ENCODE results near the gene HOXA6.
A peak's percentile ranks its signal among the peaks of the same experiment; 100 is the strongest.

HOXA6 gene

GRCh38 chr7:27108390-27109127 is 39.0 kb downstream of the HOXA6 start:
- H3K4me1 ChIP-seq (ENCODE audit: control insufficient read depth in 2 of 2, insufficient read depth in 2 of 2, low read length in 2 of 2) = peaks cover 44 to 59% of the 10 kb centered on the region in 2 donors
- peaks cover 3 to 8% of the 10 kb centered on the region in 2 donors for H3K36me3 ChIP-seq (ENCODE audit: control insufficient read depth in 2 of 2, insufficient read depth in 2 of 2, low read length in 2 of 2)
- no peaks in the 10 kb centered on the region for H3K9me3 ChIP-seq (ENCODE audit: control insufficient read depth in 2 of 2, low read length in 2 of 2)
- H3K27me3 ChIP-seq (ENCODE audit: control insufficient read depth in 2 of 2, insufficient read depth in 2 of 2, low read length in 2 of 2) = no peaks in the 10 kb centered on the region
- H3K9ac ChIP-seq (ENCODE audit: low read depth in 1 of 2, low read length in 2 of 2) = peak overlapping the region; percentile 49 to 78
- peak overlapping the region; percentile 52 to 58 for H3K4me3 ChIP-seq (ENCODE audit: low read length in 2 of 2)
- peak overlapping the region; percentile 88 to 89 for H3K27ac ChIP-seq (ENCODE audit: low read depth in 2 of 2, low read length in 2 of 2)

GRCh38 chr7:27107391-27108381 is 39.9 kb downstream of the HOXA6 start:
- H3K27ac ChIP-seq (ENCODE audit: low read depth in 2 of 2, low read length in 2 of 2) = peak overlapping the region; percentile 88 to 89
- peak overlapping the region; percentile 49 to 78 for H3K9ac ChIP-seq (ENCODE audit: low read depth in 1 of 2, low read length in 2 of 2)
- peaks cover 39 to 61% of the 10 kb centered on the region in 2 donors for H3K4me1 ChIP-seq (ENCODE audit: control insufficient read depth in 2 of 2, insufficient read depth in 2 of 2, low read length in 2 of 2)
- no peaks in the 10 kb centered on the region for H3K27me3 ChIP-seq (ENCODE audit: control insufficient read depth in 2 of 2, insufficient read depth in 2 of 2, low read length in 2 of 2)
- peaks cover 3 to 8% of the 10 kb centered on the region in 2 donors for H3K36me3 ChIP-seq (ENCODE audit: control insufficient read depth in 2 of 2, insufficient read depth in 2 of 2, low read length in 2 of 2)
- H3K4me3 ChIP-seq (ENCODE audit: low read length in 2 of 2) = peak overlapping the region; percentile 52 to 63
- H3K9me3 ChIP-seq (ENCODE audit: control insufficient read depth in 2 of 2, low read length in 2 of 2) = no peaks in the 10 kb centered on the region

- no peaks in the 10 kb centered on the region for H3K9me3 ChIP-seq (ENCODE audit: control insufficient read depth in 2 of 2, low read length in 2 of 2)
- H3K4me1 ChIP-seq (ENCODE audit: control insufficient read depth in 2 of 2, insufficient read depth in 2 of 2, low read length in 2 of 2) = peaks cover 35 to 61% of the 10 kb centered on the region in 2 donors
- peak overlapping the region; percentile 60 to 78 for H3K9ac ChIP-seq (ENCODE audit: low read depth in 1 of 2, low read length in 2 of 2)
- peak overlapping the region; percentile 62 to 63 for H3K4me3 ChIP-seq (ENCODE audit: low read length in 2 of 2)
- H3K27me3 ChIP-seq (ENCODE audit: control insufficient read depth in 2 of 2, insufficient read depth in 2 of 2, low read length in 2 of 2) = no peaks in the 10 kb centered on the region
- H3K27ac ChIP-seq (ENCODE audit: low read depth in 2 of 2, low read length in 2 of 2) = peak overlapping the region; percentile 71 to 89
- H3K36me3 ChIP-seq (ENCODE audit: control insufficient read depth in 2 of 2, insufficient read depth in 2 of 2, low read length in 2 of 2) = peaks cover 3 to 8% of the 10 kb centered on the region in 2 donors
Measured at GRCh38 chr7:27106901-27107240, 40.7 kb downstream of the HOXA6 start.

- H3K4me3 ChIP-seq (ENCODE audit: low read length in 2 of 2) = peak overlapping the region; percentile 62 to 63
- peaks cover 3 to 8% of the 10 kb centered on the region in 2 donors for H3K36me3 ChIP-seq (ENCODE audit: control insufficient read depth in 2 of 2, insufficient read depth in 2 of 2, low read length in 2 of 2)
- H3K27ac ChIP-seq (ENCODE audit: low read depth in 2 of 2, low read length in 2 of 2) = peak overlapping the region; percentile 71 to 89
- peaks cover 30 to 56% of the 10 kb centered on the region in 2 donors for H3K4me1 ChIP-seq (ENCODE audit: control insufficient read depth in 2 of 2, insufficient read depth in 2 of 2, low read length in 2 of 2)
- H3K9me3 ChIP-seq (ENCODE audit: control insufficient read depth in 2 of 2, low read length in 2 of 2) = no peaks in the 10 kb centered on the region
- peak overlapping the region; percentile 60 to 78 for H3K9ac ChIP-seq (ENCODE audit: low read depth in 1 of 2, low read length in 2 of 2)
- H3K27me3 ChIP-seq (ENCODE audit: control insufficient read depth in 2 of 2, insufficient read depth in 2 of 2, low read length in 2 of 2) = no peaks in the 10 kb centered on the region
Measured at GRCh38 chr7:27106181-27106900, 41.2 kb downstream of the HOXA6 start.

- peaks cover 3 to 8% of the 10 kb centered on the region in 2 donors for H3K36me3 ChIP-seq (ENCODE audit: control insufficient read depth in 2 of 2, insufficient read depth in 2 of 2, low read length in 2 of 2)
- peak overlapping the region; percentile 71 to 89 for H3K27ac ChIP-seq (ENCODE audit: low read depth in 2 of 2, low read length in 2 of 2)
- H3K27me3 ChIP-seq (ENCODE audit: control insufficient read depth in 2 of 2, insufficient read depth in 2 of 2, low read length in 2 of 2) = no peaks in the 10 kb centered on the region
- H3K9ac ChIP-seq (ENCODE audit: low read depth in 1 of 2, low read length in 2 of 2) = peak overlapping the region in 1 of 2 donors; percentile 78
- no peak overlapping the region for H3K4me3 ChIP-seq (ENCODE audit: low read length in 2 of 2)
- no peaks in the 10 kb centered on the region for H3K9me3 ChIP-seq (ENCODE audit: control insufficient read depth in 2 of 2, low read length in 2 of 2)
- peaks cover 24 to 55% of the 10 kb centered on the region in 2 donors for H3K4me1 ChIP-seq (ENCODE audit: control insufficient read depth in 2 of 2, insufficient read depth in 2 of 2, low read length in 2 of 2)
Measured at GRCh38 chr7:27105301-27106031, 42.1 kb downstream of the HOXA6 start.

GRCh38 chr7:27104341-27105058 is 43.1 kb downstream of the HOXA6 start:
- Histone ChIP-seq H3K27ac (ENCODE audit: low read depth in 2 of 2, low read length in 2 of 2) (peak overlapping the region; percentile 87 to 96), H3K9me3 (ENCODE audit: control insufficient read depth in 2 of 2, low read length in 2 of 2) (no peaks in the 10 kb centered on the region), H3K4me1 (ENCODE audit: control insufficient read depth in 2 of 2, insufficient read depth in 2 of 2, low read length in 2 of 2) (peaks cover 26 to 53% of the 10 kb centered on the region in 2 donors), H3K36me3 (ENCODE audit: control insufficient read depth in 2 of 2, insufficient read depth in 2 of 2, low read length in 2 of 2) (peaks cover 0 to 6% of the 10 kb centered on the region in 2 donors), H3K4me3 (ENCODE audit: low read length in 2 of 2) (no peak overlapping the region), H3K27me3 (ENCODE audit: control insufficient read depth in 2 of 2, insufficient read depth in 2 of 2, low read length in 2 of 2) (no peaks in the 10 kb centered on the region), H3K9ac (ENCODE audit: low read depth in 1 of 2, low read length in 2 of 2) (peak overlapping the region in 1 of 2 donors; percentile 79)

- Histone ChIP-seq H3K4me1 (ENCODE audit: control insufficient read depth in 2 of 2, insufficient read depth in 2 of 2, low read length in 2 of 2) (peaks cover 21 to 52% of the 10 kb centered on the region in 2 donors), H3K27ac (ENCODE audit: low read depth in 2 of 2, low read length in 2 of 2) (peak overlapping the region; percentile 87 to 96), H3K9me3 (ENCODE audit: control insufficient read depth in 2 of 2, low read length in 2 of 2) (no peaks in the 10 kb centered on the region), H3K4me3 (ENCODE audit: low read length in 2 of 2) (peak overlapping the region; percentile 68 to 71), H3K36me3 (ENCODE audit: control insufficient read depth in 2 of 2, insufficient read depth in 2 of 2, low read length in 2 of 2) (peaks cover 0 to 6% of the 10 kb centered on the region in 2 donors), H3K27me3 (ENCODE audit: control insufficient read depth in 2 of 2, insufficient read depth in 2 of 2, low read length in 2 of 2) (no peaks in the 10 kb centered on the region), H3K9ac (ENCODE audit: low read depth in 1 of 2, low read length in 2 of 2) (peak overlapping the region; percentile 72 to 79)
Measured at GRCh38 chr7:27103489-27104226, 43.9 kb downstream of the HOXA6 start.

GRCh38 chr7:27102581-27103442 is 44.8 kb downstream of the HOXA6 start, which contains the start of gene HOXA2:
Gene HOXA2, minus strand, starts transcription at chr7:27102683. Its CDS starts 183 bp downstream, at chr7:27102500.
- Histone ChIP-seq H3K9ac (ENCODE audit: low read depth in 1 of 2, low read length in 2 of 2) (peak within 1 kb of the TSS; percentile 72 to 79), H3K36me3 (ENCODE audit: control insufficient read depth in 2 of 2, insufficient read depth in 2 of 2, low read length in 2 of 2) (peaks cover 0 to 6% of the 10 kb centered on the region in 2 donors), H3K9me3 (ENCODE audit: control insufficient read depth in 2 of 2, low read length in 2 of 2) (no peaks in the 10 kb centered on the region), H3K27me3 (ENCODE audit: control insufficient read depth in 2 of 2, insufficient read depth in 2 of 2, low read length in 2 of 2) (no peaks in the 10 kb centered on the region), H3K4me1 (ENCODE audit: control insufficient read depth in 2 of 2, insufficient read depth in 2 of 2, low read length in 2 of 2) (peaks cover 20 to 52% of the 10 kb centered on the region in 2 donors), H3K27ac (ENCODE audit: low read depth in 2 of 2, low read length in 2 of 2) (peak within 1 kb of the TSS; percentile 87 to 96), H3K4me3 (ENCODE audit: low read length in 2 of 2) (peak within 1 kb of the TSS; percentile 68 to 71)
